ENCODE results near the gene NME9.

- no peak for TF ChIP-seq POLR2A (IDR thresholded peaks at IDR 0.05)
- no peak for TF ChIP-seq CTCF (IDR thresholded peaks at IDR 0.05)
- TF ChIP-seq POLR2AphosphoS5 (IDR thresholded peaks at IDR 0.05) = no peak
Observed at GRCh38 chr3:138338244-138338643, 8.6 kb upstream of the NME9 start.

Data from sigmoid colon (tissue), 4 donors.